Osteocyte (in vitro differentiated cells): ENCODE measurements around the gene ANP32B. TPM values are rescaled to one million over a fixed set of nuclear protein-coding genes. Genes with fewer than 3 reads are reported as not detected.

ENCODE experiments used
- DNase-seq: peaks from one replicate; pipeline ENCODE4 v3.0.0; 2021; ENCODE audit warnings: mixed read lengths; ENCODE audit not compliant: unreplicated experiment; ENCODE audit errors: extremely low spot score
- H3K27ac Mint-ChIP-seq: one replicate; pipeline ENCODE4 v1.8.0; 2021; ENCODE audit warnings: mild to moderate bottlenecking, mixed read lengths; ENCODE audit not compliant: unreplicated experiment
- H3K27me3 Mint-ChIP-seq: one replicate; pipeline ENCODE4 v1.8.0; 2021; ENCODE audit warnings: mixed read lengths; ENCODE audit not compliant: unreplicated experiment
- H3K36me3 Mint-ChIP-seq: one replicate; pipeline ENCODE4 v1.8.0; 2021; ENCODE audit warnings: mixed read lengths; ENCODE audit not compliant: unreplicated experiment
- H3K4me1 Mint-ChIP-seq: one replicate; pipeline ENCODE4 v1.8.0; 2021; ENCODE audit warnings: mixed read lengths; ENCODE audit not compliant: unreplicated experiment
- H3K4me3 Mint-ChIP-seq: one replicate; pipeline ENCODE4 v1.8.0; 2021; ENCODE audit warnings: mild to moderate bottlenecking, moderate library complexity, mixed read lengths; ENCODE audit not compliant: unreplicated experiment
- H3K9me3 Mint-ChIP-seq: one replicate; pipeline ENCODE4 v1.8.0; 2021; ENCODE audit warnings: mixed read lengths; ENCODE audit not compliant: unreplicated experiment
- CTCF ChIP-seq: fragments of 200-600 bp; sonication (generic); IDR thresholded peaks from 2 replicates; pipeline ENCODE4 v1.5.0; 2021; ENCODE audit warnings: antibody characterized with exemption, mild to moderate bottlenecking, moderate library complexity
- long read RNA-seq: library from polyadenylated mRNA; unstranded; transcript quantifications from one replicate; pipeline ENCODE4 v2.0.0, GENCODE V29; 2021
- total RNA-seq: library from RNA; stranded (reverse); gene quantifications from 2 replicates; pipeline ENCODE4 v1.2.1, GENCODE V29; 2021

The ANP32B gene
- total RNA-seq = 114 and 117 TPM in 2 replicates
- long read RNA-seq, transcript ANP32B-201 (7 exons, 1,463 nt) = major isoform, 99 of 110 reads
- long read RNA-seq, partial matches to known transcripts = 2 of 110 reads
- long read RNA-seq, other reads (novel, unspliced or antisense) = 9 of 110 reads

GRCh38 chr9:97982683-97983588 is at the start of gene ANP32B:
ANP32B (plus strand) TSS chr9:97983341; CDS start chr9:97983556, 215 bp downstream.
- DNase-seq = peak; percentile 98
- Mint-ChIP-seq H3K4me1 (peaks cover 35% of the 10 kb centered on the region), H3K36me3 (no peaks in the 10 kb centered on the region), H3K27ac (peak within 1 kb of the TSS; percentile 81), H3K27me3 (peaks cover 8% of the 10 kb centered on the region), H3K4me3 (peak within 1 kb of the TSS; percentile 78), H3K9me3 (no peaks in the 10 kb centered on the region)
- TF ChIP-seq CTCF = peak; percentile 88

- H3K36me3 Mint-ChIP-seq = no peaks in the 10 kb centered on the region
- H3K27me3 Mint-ChIP-seq = peaks cover 83% of the 10 kb centered on the region
- H3K9me3 Mint-ChIP-seq = no peaks in the 10 kb centered on the region
- no peak overlapping the region for H3K4me3 Mint-ChIP-seq
- H3K4me1 Mint-ChIP-seq = no peaks in the 10 kb centered on the region
- H3K27ac Mint-ChIP-seq = no peak overlapping the region
- TF ChIP-seq CTCF = no peak
- no peak for DNase-seq
Observed at GRCh38 chr9:97934321-97935115, 48.6 kb upstream of the ANP32B start.

GRCh38 chr9:97935276-97935675 is 47.9 kb upstream of the ANP32B start:
- no peaks in the 10 kb centered on the region for H3K4me1 Mint-ChIP-seq
- no peak for TF ChIP-seq CTCF
- no peak overlapping the region for H3K27ac Mint-ChIP-seq
- peaks cover 83% of the 10 kb centered on the region for H3K27me3 Mint-ChIP-seq
- no peak overlapping the region for H3K4me3 Mint-ChIP-seq
- no peak for DNase-seq
- no peaks in the 10 kb centered on the region for H3K36me3 Mint-ChIP-seq
- H3K9me3 Mint-ChIP-seq = no peaks in the 10 kb centered on the region

- Mint-ChIP-seq H3K27ac (no peak overlapping the region), H3K4me3 (no peak overlapping the region), H3K4me1 (no peaks in the 10 kb centered on the region), H3K9me3 (no peaks in the 10 kb centered on the region), H3K36me3 (no peaks in the 10 kb centered on the region), H3K27me3 (peaks cover 79% of the 10 kb centered on the region)
- TF ChIP-seq CTCF = no peak
- DNase-seq = no peak
Observed at GRCh38 chr9:97936998-97937397, 46.1 kb upstream of the ANP32B start.
